Lung (tissue), 12 donors: ENCODE measurements around the gene OSM. TPM values are rescaled to one million over a fixed set of nuclear protein-coding genes. Genes with fewer than 3 reads are reported as not detected.

Experiments
- ATAC-seq: fragments of 200-7000 bp; cut with Tn5 transposase; one replicate; pipeline ENCODE4 v1.9.1; 2020; ENCODE audit warnings: moderate number of reproducible peaks; ENCODE audit not compliant: insufficient read depth, low FRiP score
- DNase-seq, 3 donors: peaks; one replicate each; pipeline ENCODE4 v3.0.0-alpha.2; 2013 to 2017
- H3K27ac ChIP-seq, 2 donors: one replicate each; pipeline ENCODE4 v1.5.1; 2013; ENCODE audit warnings: mild to moderate bottlenecking in 2 of 2, moderate library complexity in 2 of 2, control low read depth in 1 of 2, inconsistent platforms in 1 of 2, low read depth in 1 of 2, low read length in 1 of 2
- H3K27me3 ChIP-seq, 3 donors: one replicate each; pipeline ENCODE4 v1.5.1; 2013; ENCODE audit warnings: low read length in 2 of 3; ENCODE audit not compliant: control insufficient read depth in 3 of 3, insufficient read depth in 3 of 3
- H3K36me3 ChIP-seq, 4 donors: one replicate each; pipeline ENCODE4 v1.5.1; 2013; ENCODE audit warnings: low read length in 4 of 4, mild to moderate bottlenecking in 1 of 4, moderate library complexity in 1 of 4; ENCODE audit not compliant: control insufficient read depth in 4 of 4, insufficient read depth in 4 of 4
- H3K4me1 ChIP-seq, 5 donors: one replicate each; pipeline ENCODE4 v1.5.1; 2013; ENCODE audit warnings: low read length in 5 of 5, mild to moderate bottlenecking in 2 of 5, moderate library complexity in 1 of 5; ENCODE audit not compliant: control insufficient read depth in 5 of 5, insufficient read depth in 5 of 5
- H3K4me3 ChIP-seq: one replicate; pipeline ENCODE4 v1.5.1; 2013; ENCODE audit warnings: mild to moderate bottlenecking, control low read depth, moderate library complexity
- H3K9ac ChIP-seq, 2 donors: one replicate each; pipeline ENCODE4 v1.5.1; 2013; ENCODE audit warnings: low read length in 2 of 2, control low read depth in 1 of 2; ENCODE audit not compliant: insufficient read depth in 1 of 2
- H3K9me3 ChIP-seq, 4 donors: one replicate each; pipeline ENCODE4 v1.5.1; 2013; ENCODE audit warnings: low read length in 3 of 4, mild to moderate bottlenecking in 1 of 4, moderate library complexity in 1 of 4; ENCODE audit not compliant: control insufficient read depth in 4 of 4, insufficient read depth in 3 of 4
- WGBS, 2 donors: extraction: QIAGEN DNeasy Blood & Tissue Kit; methylation state at CpG; one replicate each; pipeline ENCODE4 v1.1.7; 2013; 5-methylcytosine and 5-hydroxymethylcytosine counted together
- polyA plus RNA-seq, 2 donors: library from polyadenylated mRNA; stranded (reverse); fragments of 200-250 nt; gene quantifications; one replicate each; pipeline ENCODE4 v1.2.1, GENCODE V29; 2013
- total RNA-seq, 2 donors: library from RNA; depleted of rRNA in 1 of 2; stranded (reverse); fragments of >200 nt in 1 of 2; gene quantifications; one replicate each; pipeline ENCODE4 v1.2.1, GENCODE V29; 2014 to 2021
- TF ChIP-seq, protein P1 (sequence below): IDR thresholded peaks from 2 replicates; pipeline ENCODE4 v1.5.1; 2012; ENCODE audit warnings: mild to moderate bottlenecking; ENCODE audit errors: control extremely low read depth, extremely low read depth
- donor health status: control.
- donor health status: control.
- donor health status: Bipolar disorder and iron deficiency.
- donor health status: healthy.
- donor health status: DM: yes; HTN: yes; CAD: no.

Gene OSM
- total and polyA plus RNA-seq, 4 donors: 0.57 to 33.2 (median 2.5) TPM

GRCh38 chr22:30245985-30246813 lies 20.5 kb downstream of the OSM start, which contains the start of gene LIF:
Gene LIF (minus strand): TSS chr22:30246759. CDS start chr22:30246695, 64 bp downstream.
- H3K4me3 ChIP-seq: peak within 1 kb of the TSS; percentile 30
- no peaks in the 10 kb centered on the region for H3K36me3 ChIP-seq
- TF ChIP-seq, protein P1, sequence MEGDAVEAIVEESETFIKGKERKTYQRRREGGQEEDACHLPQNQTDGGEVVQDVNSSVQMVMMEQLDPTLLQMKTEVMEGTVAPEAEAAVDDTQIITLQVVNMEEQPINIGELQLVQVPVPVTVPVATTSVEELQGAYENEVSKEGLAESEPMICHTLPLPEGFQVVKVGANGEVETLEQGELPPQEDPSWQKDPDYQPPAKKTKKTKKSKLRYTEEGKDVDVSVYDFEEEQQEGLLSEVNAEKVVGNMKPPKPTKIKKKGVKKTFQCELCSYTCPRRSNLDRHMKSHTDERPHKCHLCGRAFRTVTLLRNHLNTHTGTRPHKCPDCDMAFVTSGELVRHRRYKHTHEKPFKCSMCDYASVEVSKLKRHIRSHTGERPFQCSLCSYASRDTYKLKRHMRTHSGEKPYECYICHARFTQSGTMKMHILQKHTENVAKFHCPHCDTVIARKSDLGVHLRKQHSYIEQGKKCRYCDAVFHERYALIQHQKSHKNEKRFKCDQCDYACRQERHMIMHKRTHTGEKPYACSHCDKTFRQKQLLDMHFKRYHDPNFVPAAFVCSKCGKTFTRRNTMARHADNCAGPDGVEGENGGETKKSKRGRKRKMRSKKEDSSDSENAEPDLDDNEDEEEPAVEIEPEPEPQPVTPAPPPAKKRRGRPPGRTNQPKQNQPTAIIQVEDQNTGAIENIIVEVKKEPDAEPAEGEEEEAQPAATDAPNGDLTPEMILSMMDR: no peak
- H3K9ac ChIP-seq: no peak within 1 kb of the TSS
- ATAC-seq (no peak), DNase-seq (peak in 2 of 3 donors; percentile 62 to 73)
- peaks cover 0 to 17% (median 2%) of the 10 kb centered on the region in 3 donors for H3K27me3 ChIP-seq
- no peaks in the 10 kb centered on the region for H3K9me3 ChIP-seq
- peak within 1 kb of the TSS in 1 of 2 donors; percentile 21 for H3K27ac ChIP-seq
- 2 to 3% methylated on average over 54 to 64 of the region's 64 CpGs for WGBS, 2 donors
- H3K4me1 ChIP-seq: peaks cover 0 to 52% (median 9%) of the 10 kb centered on the region in 5 donors

DNA sequence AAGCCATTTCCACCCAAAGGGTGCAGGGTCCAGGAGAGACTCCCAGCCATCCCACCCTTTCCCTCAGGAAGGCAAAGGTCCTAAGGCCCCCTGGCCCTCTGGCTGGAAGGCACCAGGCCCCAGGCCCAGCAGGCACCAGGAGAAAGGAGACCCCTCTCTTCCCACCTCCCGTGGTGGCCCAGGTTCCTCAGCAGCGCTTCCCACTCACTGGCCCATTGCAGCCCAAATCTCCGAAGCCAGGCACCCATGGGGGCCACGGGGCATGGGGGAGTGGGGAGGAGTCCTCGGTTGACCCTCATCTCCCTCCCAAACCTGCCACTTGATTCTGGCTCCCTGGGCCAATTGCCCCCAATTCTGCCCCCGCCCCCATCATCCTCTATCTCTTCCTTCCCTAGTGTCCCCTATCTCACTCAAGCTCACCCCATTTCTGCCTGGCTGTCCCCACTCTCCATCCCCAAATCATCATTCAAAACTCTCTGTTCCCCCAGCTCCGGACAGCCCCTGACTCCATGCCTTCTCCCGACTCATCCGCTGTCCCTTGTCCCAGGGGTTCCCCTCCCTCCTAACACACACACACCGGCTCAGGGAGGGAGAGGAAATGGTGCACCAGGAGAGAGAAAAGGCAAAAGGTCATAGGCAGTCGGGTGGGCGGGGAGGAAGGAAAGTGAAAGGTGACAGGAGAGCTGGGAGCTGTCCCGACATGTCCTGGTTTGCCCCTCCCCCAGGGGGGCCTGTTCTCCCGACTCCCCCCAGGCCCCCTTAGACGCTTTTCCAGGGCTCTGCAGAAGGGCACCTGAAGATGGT lies 21.3 kb downstream of the OSM start:
- Histone ChIP-seq H3K36me3 (no peaks in the 10 kb centered on the region), H3K27ac (no peak overlapping the region), H3K27me3 (peaks cover 0 to 17% (median 2%) of the 10 kb centered on the region in 3 donors), H3K4me1 (peaks cover 0 to 57% (median 9%) of the 10 kb centered on the region in 5 donors), H3K9me3 (no peaks in the 10 kb centered on the region), H3K9ac (no peak overlapping the region), H3K4me3 (peak overlapping the region; percentile 30)
- TF ChIP-seq, protein P1: no peak
- 53 to 79% methylated on average over 12 to 15 of the region's 15 CpGs for WGBS, 2 donors
- ATAC-seq: no peak
- DNase-seq: no peak

DNA sequence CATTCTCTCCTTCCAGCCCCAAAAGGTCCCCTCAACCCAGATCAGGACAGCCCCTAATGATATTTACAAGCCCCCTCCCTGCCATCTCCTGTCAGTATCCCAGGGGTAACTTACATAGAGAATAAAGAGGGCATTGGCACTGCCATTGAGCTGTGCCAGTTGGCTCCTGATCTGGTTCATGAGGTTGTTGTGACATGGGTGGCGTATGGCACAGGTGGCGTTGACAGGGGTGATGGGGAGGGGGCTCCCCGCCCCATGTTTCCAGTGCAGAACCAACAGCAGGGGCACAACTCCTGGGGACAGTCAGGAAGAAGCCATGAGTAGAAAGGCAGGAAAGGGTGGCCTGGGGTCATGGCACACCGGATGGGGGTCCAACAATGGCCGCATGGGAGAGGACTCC lies 22.0 kb downstream of the OSM start:
- TF ChIP-seq, protein P1: no peak
- Histone ChIP-seq H3K4me1 (peaks cover 0 to 59% (median 9%) of the 10 kb centered on the region in 5 donors), H3K9ac (no peak overlapping the region), H3K27ac (no peak overlapping the region), H3K9me3 (no peaks in the 10 kb centered on the region), H3K4me3 (no peak overlapping the region), H3K27me3 (peaks cover 0 to 17% (median 2%) of the 10 kb centered on the region in 3 donors), H3K36me3 (no peaks in the 10 kb centered on the region)
- no peak for DNase-seq
- ATAC-seq: no peak
- 93 to 95% methylated on average over 5 of the region's 5 CpGs for WGBS, 2 donors
